ENCODE measurements around the gene CYP20A1. TPM values are rescaled to one million over a fixed set of nuclear protein-coding genes. Genes with fewer than 3 reads are reported as not detected.

Gene CYP20A1
- total RNA-seq, 1 experiment from 2014 or later: 21.9 TPM

DNA sequence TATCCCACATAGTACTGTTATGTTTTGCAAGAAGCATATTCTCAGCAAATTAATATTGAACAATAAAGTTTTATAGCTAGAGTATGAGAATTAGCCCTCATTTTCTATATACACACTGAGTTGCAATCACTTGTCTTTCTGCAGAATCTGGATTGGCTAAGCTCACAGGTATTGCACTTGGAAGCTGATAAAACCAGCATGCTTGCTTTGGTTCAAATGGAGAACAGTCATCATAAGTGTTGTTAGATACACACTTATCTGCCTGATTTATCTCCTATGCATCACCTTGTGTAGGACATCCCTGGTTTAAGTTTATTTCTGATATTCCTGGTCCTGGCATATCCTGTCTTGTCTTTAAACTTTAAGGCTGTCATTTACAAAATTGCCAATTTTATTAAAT lies 38.0 kb upstream of the CYP20A1 start:
- H3K27ac ChIP-seq (ENCODE audit: insufficient read length, low read depth, low read length): no peak overlapping the region
- no peak overlapping the region for H2AFZ ChIP-seq (ENCODE audit: low read length)
- H3K9me3 Mint-ChIP-seq: peaks cover 0 to 3% of the 10 kb centered on the region in 2 experiments; a peak in 2 of 5 replicates
- H3K23me2 ChIP-seq (ENCODE audit: insufficient read length, low read depth, low read length, poor library complexity, severe bottlenecking): no peaks in the 10 kb centered on the region
- no peaks in the 10 kb centered on the region for H3K27me3 ChIP-seq (ENCODE audit: insufficient read depth, low read length)
- no peak overlapping the region for H3T11ph ChIP-seq (ENCODE audit: low read length)
- H3K27ac Mint-ChIP-seq: no peak overlapping the region
- H4K8ac ChIP-seq (replicated peaks; ENCODE audit: insufficient read length, low read depth, low read length): no peak overlapping the region
- H2BK5ac ChIP-seq (ENCODE audit: insufficient read length, low read length): no peak overlapping the region
- DNase-seq: no peak
- H3K4me2 ChIP-seq (ENCODE audit: insufficient read depth, insufficient read length, low read length): no peak overlapping the region
- no peak overlapping the region for H3K14ac ChIP-seq (ENCODE audit: insufficient read depth, low read length)
- no peak overlapping the region for H4K5ac ChIP-seq (ENCODE audit: insufficient read length, low read depth, low read length)
- H3K27me3 Mint-ChIP-seq (ENCODE audit: low read depth): no peaks in the 10 kb centered on the region
- H3K4me3 Mint-ChIP-seq: no peak overlapping the region
- H3K79me1 ChIP-seq (ENCODE audit: insufficient read depth, low read depth, low read length, poor library complexity, severe bottlenecking): no peaks in the 10 kb centered on the region
- no peak overlapping the region for H3K56ac ChIP-seq (ENCODE audit: insufficient read length, low read depth, low read length)
- no peaks in the 10 kb centered on the region for H3K4me1 Mint-ChIP-seq
- H3K36me3 Mint-ChIP-seq (ENCODE audit: insufficient read depth in 1 of 3, low read depth in 3 of 3): peaks cover 3 to 9% (median 3%) of the 10 kb centered on the region in 3 experiments; a peak in 5 of 7 replicates
- no peaks in the 10 kb centered on the region for H3K9me3 ChIP-seq (ENCODE audit: control insufficient read depth, low read depth, low read length)
- H2BK20ac ChIP-seq (ENCODE audit: low read depth, low read length, poor library complexity, severe bottlenecking): no peak overlapping the region
- no peak overlapping the region for H4K91ac ChIP-seq (ENCODE audit: insufficient read length, low read depth, low read length)
- no peak overlapping the region for H2BK12ac ChIP-seq (ENCODE audit: insufficient read length, low read depth, low read length)
- H3K4ac ChIP-seq (ENCODE audit: low read depth, low read length): no peak overlapping the region
- no peak overlapping the region for H2BK120ac ChIP-seq (ENCODE audit: low read depth, low read length, poor library complexity, severe bottlenecking)
- no peaks in the 10 kb centered on the region for H3K4me1 ChIP-seq (ENCODE audit: insufficient read depth, low read length)
- TF ChIP-seq, protein P1, sequence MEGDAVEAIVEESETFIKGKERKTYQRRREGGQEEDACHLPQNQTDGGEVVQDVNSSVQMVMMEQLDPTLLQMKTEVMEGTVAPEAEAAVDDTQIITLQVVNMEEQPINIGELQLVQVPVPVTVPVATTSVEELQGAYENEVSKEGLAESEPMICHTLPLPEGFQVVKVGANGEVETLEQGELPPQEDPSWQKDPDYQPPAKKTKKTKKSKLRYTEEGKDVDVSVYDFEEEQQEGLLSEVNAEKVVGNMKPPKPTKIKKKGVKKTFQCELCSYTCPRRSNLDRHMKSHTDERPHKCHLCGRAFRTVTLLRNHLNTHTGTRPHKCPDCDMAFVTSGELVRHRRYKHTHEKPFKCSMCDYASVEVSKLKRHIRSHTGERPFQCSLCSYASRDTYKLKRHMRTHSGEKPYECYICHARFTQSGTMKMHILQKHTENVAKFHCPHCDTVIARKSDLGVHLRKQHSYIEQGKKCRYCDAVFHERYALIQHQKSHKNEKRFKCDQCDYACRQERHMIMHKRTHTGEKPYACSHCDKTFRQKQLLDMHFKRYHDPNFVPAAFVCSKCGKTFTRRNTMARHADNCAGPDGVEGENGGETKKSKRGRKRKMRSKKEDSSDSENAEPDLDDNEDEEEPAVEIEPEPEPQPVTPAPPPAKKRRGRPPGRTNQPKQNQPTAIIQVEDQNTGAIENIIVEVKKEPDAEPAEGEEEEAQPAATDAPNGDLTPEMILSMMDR (conservative IDR thresholded peaks at IDR 0.05): no peak
- H2BK15ac ChIP-seq (ENCODE audit: low read depth, low read length): no peak overlapping the region
- no peaks in the 10 kb centered on the region for H4K20me1 ChIP-seq (ENCODE audit: control insufficient read depth, insufficient read depth, insufficient read length)
- no peak overlapping the region for H3K9ac ChIP-seq (ENCODE audit: extremely low read depth, insufficient read length, low read length)
- no peaks in the 10 kb centered on the region for H3K79me2 ChIP-seq (ENCODE audit: insufficient read depth, low read length)
- no peak overlapping the region for H2AK5ac ChIP-seq (ENCODE audit: insufficient read length, low read length)
- H3K18ac ChIP-seq (ENCODE audit: insufficient read length, low read depth, low read length): no peak overlapping the region
- H3K23ac ChIP-seq (ENCODE audit: insufficient read length, low read depth, low read length): no peak overlapping the region
